Measurements from ENCODE around the gene CTSD. TPM values are rescaled to one million over a fixed set of nuclear protein-coding genes. Genes with fewer than 3 reads are reported as not detected.
A peak's percentile ranks its signal among the peaks of the same experiment; 100 is the strongest.
"Not testable (repeated sequence)": the region's sequence is repeated elsewhere in the genome, so short reads cannot be mapped to it uniquely, and the experiment has no call there.

The CTSD gene
- total and polyA plus RNA-seq, 8 donors = 231 to 596 (median 310) TPM

- ATAC-seq (peak; percentile 37 to 84 (median 63)), FAIRE-seq (no peak), DNase-seq (no peak)
- WGBS, 2 donors = 25 to 28% methylated on average over 14 of the region's 14 CpGs
- peaks cover 0 to 6% (median 4%) of the 10 kb centered on the region in 3 donors for H3K4me1 ChIP-seq
- no peak overlapping the region for H3K27ac ChIP-seq
- H3K9me3 ChIP-seq = no peaks in the 10 kb centered on the region
- no peak overlapping the region for H3K4me3 ChIP-seq
- H3K36me3 ChIP-seq = no peaks in the 10 kb centered on the region
- no peaks in the 10 kb centered on the region for H3K27me3 ChIP-seq
- intact Hi-C loops (cut with DNase I) = no loop called here
- TF ChIP-seq, protein P1, sequence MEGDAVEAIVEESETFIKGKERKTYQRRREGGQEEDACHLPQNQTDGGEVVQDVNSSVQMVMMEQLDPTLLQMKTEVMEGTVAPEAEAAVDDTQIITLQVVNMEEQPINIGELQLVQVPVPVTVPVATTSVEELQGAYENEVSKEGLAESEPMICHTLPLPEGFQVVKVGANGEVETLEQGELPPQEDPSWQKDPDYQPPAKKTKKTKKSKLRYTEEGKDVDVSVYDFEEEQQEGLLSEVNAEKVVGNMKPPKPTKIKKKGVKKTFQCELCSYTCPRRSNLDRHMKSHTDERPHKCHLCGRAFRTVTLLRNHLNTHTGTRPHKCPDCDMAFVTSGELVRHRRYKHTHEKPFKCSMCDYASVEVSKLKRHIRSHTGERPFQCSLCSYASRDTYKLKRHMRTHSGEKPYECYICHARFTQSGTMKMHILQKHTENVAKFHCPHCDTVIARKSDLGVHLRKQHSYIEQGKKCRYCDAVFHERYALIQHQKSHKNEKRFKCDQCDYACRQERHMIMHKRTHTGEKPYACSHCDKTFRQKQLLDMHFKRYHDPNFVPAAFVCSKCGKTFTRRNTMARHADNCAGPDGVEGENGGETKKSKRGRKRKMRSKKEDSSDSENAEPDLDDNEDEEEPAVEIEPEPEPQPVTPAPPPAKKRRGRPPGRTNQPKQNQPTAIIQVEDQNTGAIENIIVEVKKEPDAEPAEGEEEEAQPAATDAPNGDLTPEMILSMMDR (IDR thresholded peaks at IDR 0.05) = no peak
Observed at GRCh38 chr11:1807264-1807995, 43.7 kb upstream of the CTSD start.

GRCh38 chr11:1805525-1805924, 41.8 kb upstream of the CTSD start:
- TF ChIP-seq, protein P1 (IDR thresholded peaks at IDR 0.05) = no peak
- DNase-seq (no peak), FAIRE-seq (no peak), ATAC-seq (peak in 1 of 4 donors; percentile 19)
- no peak overlapping the region for H3K4me3 ChIP-seq
- H3K9me3 ChIP-seq = no peaks in the 10 kb centered on the region
- no peaks in the 10 kb centered on the region for H3K36me3 ChIP-seq
- peaks cover 0 to 6% (median 4%) of the 10 kb centered on the region in 3 donors for H3K4me1 ChIP-seq
- no peaks in the 10 kb centered on the region for H3K27me3 ChIP-seq
- intact Hi-C loops (cut with DNase I) = no loop called here
- no peak overlapping the region for H3K27ac ChIP-seq
- 55 to 59% methylated on average over 15 of the region's 15 CpGs for WGBS, 2 donors

DNA sequence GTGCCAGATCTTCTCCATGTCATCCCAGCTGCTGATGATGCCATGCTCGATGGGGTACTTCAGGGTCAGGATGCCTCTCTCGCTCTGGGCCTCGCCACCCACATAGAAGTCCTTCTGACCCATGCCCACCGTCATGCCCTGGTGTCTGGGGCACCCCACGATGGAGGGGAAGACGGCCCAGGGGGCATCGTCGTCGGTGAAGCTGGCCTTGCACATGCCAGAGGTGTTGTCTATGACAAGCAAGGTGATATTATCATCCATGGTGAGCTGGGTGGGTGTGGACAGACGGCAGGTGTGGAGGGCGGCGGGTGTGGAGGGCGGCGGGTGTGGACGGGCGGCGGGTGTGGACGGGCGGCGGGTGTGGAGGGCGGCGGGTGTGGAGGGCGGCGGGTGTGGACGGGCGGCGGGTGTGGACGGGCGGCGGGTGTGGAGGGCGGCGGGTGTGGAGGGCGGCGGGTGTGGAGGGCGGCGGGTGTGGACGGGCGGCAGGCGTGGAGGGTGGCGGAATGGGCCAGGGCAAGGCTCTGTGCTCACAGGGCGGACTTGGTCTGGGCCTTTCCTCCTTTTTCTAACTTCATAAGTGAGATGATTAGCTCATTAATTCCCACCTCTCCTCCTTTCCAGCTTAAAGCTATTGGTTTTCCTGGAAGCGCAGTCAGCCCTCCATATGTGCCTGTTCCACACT, 40.2 kb upstream of the CTSD start:
- WGBS, 2 donors = 92 to 95% methylated on average over 26 to 28 of the region's 42 CpGs
- H3K36me3 ChIP-seq; H3K27ac ChIP-seq; intact Hi-C loops (cut with DNase I); H3K4me1 ChIP-seq; H3K4me3 ChIP-seq; DNase-seq; H3K9me3 ChIP-seq; ATAC-seq; H3K27me3 ChIP-seq; FAIRE-seq: not testable (repeated sequence)

DNA sequence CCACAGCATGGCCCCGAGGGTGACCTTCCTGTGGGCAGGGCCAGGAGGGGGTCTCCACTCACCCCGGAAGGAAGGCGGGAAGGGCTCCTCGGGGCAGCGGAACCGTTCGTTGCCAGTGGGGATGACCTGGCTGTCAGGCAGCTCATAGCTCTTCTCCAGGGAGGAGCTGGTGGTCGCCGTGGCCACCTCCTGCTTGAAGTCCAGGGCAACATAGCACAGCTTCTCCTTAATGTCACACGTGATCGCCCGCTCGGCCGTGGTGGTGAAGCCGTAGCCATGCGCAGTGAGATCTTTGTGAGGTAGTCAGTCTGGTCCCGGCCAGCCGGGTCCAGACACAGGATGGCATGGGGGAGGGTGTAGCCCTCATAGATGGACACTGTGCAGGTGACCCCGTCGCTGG, 39.5 kb upstream of the CTSD start:
- FAIRE-seq (no peak), DNase-seq (peak in 1 of 6 donors; percentile 57), ATAC-seq (no peak)
- H3K4me3 ChIP-seq = no peak overlapping the region
- H3K4me1 ChIP-seq = peaks cover 0 to 6% (median 4%) of the 10 kb centered on the region in 3 donors
- intact Hi-C loops (cut with DNase I) = no loop called here
- WGBS, 2 donors = 96 to 97% methylated on average over 20 of the region's 20 CpGs
- H3K36me3 ChIP-seq = no peaks in the 10 kb centered on the region
- no peaks in the 10 kb centered on the region for H3K27me3 ChIP-seq
- H3K27ac ChIP-seq = no peak overlapping the region
- TF ChIP-seq, protein P1 (IDR thresholded peaks at IDR 0.05) = no peak
- no peaks in the 10 kb centered on the region for H3K9me3 ChIP-seq

- DNase-seq (no peak), FAIRE-seq (no peak), ATAC-seq (no peak)
- Histone ChIP-seq H3K9me3 (no peaks in the 10 kb centered on the region), H3K4me1 (no peaks in the 10 kb centered on the region), H3K27ac (no peak overlapping the region), H3K36me3 (no peaks in the 10 kb centered on the region), H3K4me3 (no peak overlapping the region), H3K27me3 (no peaks in the 10 kb centered on the region)
- TF ChIP-seq, protein P1 (IDR thresholded peaks at IDR 0.05) = no peak
- 84 to 86% methylated on average over 13 to 14 of the region's 14 CpGs for WGBS, 2 donors
- intact Hi-C loops (cut with DNase I) = no loop called here
Observed at GRCh38 chr11:1797391-1798125, 33.8 kb upstream of the CTSD start.

Measured in pancreas (tissue), 10 donors.